HG03135 (cell line): ENCODE data around the gene TNS3.
"Not testable (repeated sequence)": the region's sequence is repeated elsewhere in the genome, so short reads cannot be mapped to it uniquely, and the experiment has no call there.

Source experiments
- ATAC-seq: cut with Tn5 transposase; IDR thresholded peaks from one replicate; pipeline ENCODE4 v1.9.1; 2021; ENCODE audit warnings: mild to moderate bottlenecking, moderate library complexity; ENCODE audit not compliant: unreplicated experiment

TNS3 gene

DNA sequence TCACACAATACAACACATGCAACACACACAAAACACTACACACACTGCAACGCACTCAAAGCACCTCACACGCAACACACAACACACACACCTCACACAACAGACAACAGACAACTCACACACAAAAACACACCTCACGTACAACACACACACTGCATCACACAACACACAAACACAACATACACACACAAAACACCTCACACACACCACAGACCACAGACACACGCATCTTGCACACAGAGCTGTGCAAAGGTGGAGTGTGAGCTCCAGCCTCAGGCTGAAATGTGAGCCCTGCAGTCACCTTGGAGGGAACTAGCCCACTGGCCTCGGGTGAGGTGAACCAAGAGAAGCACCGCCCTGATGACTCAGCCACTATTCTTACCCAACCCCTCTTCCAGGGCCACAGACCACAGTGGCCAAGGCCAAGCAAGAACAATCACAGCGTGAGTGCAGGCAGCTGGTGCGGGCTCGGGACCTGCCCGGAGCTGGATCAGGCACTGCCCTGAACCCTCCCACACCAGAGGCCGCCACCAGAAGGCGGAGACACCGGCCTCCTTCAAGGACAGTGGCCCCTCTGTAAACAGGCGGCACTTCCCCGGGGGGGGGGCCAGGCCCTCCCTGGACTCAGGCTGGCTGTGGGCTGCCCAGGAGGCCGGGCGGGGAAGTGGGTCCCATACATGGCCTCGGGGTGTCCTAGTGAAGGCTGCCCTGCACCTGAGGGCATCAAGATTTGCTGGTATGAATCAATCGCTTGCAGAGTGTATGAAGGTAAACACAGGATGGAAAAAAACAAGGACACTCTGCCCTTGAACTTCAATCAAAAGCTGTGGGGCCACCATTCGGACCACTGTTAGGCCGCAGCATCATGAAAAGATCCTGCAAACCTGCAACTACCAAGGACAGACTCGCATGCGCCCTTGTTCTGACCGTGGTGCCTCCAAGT is 106.7 kb downstream of the TNS3 start:
- peak; percentile 91 for ATAC-seq

DNA sequence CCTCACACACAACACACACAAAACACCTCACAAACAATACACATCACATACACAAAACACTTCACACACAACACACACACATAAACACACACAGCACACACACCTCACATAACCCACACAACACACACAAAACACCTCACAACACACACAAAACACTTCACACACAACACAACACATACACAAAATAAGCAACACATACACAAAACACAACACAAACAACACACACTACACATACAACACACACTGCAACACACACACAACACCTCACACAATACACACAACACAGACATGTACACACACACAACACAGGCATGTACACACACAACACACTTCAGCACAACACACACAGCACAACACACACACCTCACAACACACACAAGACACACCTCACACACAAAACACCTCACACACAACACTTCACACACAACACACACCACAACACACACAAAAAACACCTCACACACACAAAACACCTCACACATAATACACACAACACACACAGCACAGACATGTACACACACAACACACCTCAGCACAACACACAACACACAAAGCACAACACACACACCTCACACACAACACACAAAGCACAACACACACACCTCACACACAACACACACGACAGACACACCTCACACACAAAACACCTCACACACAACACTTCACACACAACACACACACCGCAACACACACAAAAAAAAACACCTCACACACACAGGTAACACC is 107.5 kb downstream of the TNS3 start:
- ATAC-seq, result no peak

DNA sequence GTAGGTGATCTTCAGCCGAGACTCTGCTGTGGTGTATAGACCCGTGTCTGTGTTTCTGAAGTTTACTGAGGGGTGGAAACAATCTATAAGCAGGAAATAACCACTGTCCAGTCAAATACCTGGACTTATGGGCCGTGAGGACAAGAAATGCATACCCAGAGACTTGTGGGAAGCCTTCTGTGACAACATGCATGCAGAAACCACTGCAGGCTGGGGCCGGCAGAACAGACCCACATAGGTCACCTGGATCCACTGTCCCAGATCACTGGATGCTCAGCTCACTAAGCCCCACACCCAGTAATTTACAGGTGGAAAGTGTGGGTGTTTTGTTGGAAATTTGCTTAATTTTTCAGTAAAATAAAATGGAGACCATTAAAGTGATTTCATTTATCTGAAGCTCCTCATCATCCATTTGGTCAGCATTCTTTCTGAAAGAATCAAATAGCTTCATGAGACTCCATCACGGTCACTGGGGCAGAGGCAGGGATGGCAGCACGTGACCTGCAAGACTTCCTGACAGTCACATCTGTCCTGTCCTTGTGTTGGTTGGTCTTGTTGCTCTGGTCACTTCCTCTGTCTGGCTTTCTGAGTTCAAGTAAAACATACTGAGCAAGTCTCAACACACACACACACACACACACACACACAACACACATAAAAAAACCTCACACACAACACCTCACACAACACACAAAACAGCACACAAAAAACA is 108.3 kb downstream of the TNS3 start:
- no peak for ATAC-seq

DNA sequence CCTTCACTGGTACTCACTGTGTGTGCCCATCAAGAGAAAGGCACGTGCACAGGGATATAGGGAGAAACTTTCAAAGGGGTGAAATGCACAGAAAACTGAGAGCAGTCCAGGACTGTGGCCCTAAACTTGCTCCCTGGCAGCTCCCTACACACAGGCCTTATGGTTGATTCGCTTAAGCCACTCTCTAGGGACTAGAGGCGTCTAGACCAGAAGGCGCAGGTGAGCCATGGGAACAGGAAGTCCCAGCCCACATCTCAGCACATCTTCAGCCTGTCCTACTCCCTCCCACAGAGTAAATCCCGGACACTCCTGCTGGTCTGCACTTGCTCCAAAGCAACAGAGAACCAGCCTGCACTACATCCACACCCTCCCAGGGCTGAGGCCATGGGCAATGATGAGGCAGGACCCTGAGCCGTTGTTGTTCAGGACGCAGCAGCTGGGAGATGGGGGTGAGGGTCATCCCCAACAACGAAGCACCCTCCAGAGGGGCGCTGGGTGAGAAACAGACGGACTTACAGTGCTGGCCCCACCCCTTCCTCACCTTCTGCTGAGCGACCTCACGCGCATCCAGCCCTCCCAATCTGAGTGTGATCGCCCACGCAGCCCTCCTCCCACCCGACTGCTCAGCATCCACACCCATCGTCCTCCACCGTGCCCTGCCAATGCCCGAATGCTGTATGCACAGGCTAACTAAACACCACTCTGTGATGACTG is 109.3 kb downstream of the TNS3 start:
- ATAC-seq, result no peak

DNA sequence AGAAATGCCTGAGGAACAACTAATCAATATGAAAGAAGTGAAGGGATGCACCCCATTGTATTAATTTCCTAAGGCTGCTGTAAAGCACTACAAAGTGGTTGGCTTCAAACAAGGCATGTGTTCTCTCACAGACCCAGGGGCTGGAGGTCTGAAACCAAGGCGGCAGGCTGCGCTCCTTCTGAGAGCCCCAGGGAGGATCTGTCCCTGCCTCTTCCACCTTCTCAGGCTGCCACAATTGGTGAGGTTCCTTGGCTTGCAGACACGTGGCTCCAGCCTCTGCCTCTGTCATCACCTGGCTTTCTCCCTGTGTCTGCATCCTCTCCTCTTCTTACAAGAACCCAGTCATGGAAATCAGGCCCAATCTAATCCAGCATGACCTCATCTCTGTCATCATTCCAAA is 110.1 kb downstream of the TNS3 start:
- no peak for ATAC-seq

DNA sequence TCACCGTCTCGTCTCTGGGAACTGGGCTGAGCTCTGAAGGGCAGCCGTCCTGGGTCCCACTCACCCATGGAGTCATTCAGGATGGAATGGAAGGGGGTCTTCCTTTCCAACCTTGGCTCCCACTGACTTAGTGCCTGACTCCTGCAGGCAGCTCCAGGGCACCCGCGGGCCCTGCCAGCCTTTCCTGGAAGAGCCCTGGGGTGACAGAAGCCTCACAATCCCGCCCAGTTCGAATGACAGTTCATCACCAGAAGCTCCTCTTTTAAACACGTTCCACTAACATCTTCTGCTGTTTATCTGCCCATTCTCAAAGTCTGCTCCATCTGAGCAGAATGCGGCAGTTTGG is 110.6 kb downstream of the TNS3 start:
- ATAC-seq, result no peak

DNA sequence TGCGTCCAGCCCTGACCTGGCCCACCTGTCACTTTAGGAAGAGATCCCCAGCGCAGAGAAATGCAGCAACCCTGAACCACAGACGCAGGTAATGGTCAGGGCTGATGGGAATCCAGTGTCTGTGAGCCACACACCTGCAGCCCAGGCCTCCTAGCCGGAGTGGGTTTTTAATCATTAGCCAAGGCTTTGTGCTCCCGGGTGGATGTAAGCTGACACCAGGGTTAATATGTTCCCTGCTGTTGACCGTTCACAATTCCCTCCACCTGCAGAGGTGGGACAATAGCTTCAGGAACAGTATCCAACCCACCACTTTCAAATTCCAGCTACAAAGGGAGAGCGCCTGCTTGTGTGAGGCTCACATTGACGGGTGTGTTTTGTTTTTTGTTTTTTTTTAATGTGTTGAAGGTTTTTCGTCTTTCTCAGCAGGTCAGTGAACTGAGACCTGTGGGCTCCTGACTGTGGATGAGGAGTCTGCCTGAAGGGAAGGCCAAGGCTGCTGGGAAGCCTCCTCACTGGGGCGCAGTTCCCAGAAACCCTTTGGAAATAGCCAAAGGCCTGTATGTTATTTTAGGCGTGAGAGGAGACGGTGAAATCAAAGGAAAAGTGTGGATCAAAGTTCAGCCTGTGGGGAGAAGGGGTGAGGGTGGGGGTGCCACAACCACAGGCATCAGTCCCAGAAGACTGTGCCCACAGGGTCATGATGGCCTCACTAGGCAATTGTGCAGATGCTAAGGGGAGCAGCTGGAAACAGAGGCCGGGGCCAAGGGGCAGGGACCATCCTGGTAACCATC is 111.1 kb downstream of the TNS3 start:
- no peak for ATAC-seq

DNA sequence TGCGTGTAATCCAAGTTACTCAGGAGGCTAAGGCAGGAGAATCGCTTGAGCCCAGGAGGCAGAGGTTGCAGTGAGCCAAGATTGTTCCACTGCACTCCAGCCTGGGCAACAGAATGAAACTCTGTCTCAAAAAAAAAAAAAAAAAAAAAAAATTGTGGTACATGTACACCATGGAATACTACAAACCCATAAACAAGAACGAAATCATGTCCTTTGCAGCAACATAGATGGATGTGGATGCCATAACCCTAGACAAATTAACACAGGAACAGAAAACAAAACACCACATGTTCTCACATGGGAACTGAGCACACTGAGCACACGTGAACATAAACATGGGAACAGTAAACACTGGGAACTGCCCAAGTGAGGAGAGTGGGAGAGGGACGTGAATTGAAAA is 112.1 kb downstream of the TNS3 start:
- ATAC-seq, result not testable (repeated sequence)

DNA sequence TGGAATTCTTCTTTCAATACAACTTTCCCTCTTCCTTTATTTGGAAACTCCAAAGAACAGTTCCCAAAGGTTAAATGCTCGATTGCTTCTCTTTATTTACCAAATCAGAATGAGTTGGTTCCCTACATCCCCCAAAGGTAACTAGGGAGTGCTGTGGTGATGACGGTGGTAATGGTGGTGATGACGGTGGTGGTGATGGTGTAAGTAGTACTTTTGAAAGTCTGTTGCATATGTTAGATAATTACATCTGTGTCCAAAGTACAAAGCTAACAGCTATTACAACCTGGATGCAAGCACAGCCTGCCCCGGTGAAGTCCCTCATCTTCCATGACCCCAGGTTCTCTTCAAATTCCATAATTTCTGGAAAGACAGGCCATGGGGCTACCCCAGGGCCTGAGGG is 115.1 kb downstream of the TNS3 start:
- ATAC-seq, result no peak

DNA sequence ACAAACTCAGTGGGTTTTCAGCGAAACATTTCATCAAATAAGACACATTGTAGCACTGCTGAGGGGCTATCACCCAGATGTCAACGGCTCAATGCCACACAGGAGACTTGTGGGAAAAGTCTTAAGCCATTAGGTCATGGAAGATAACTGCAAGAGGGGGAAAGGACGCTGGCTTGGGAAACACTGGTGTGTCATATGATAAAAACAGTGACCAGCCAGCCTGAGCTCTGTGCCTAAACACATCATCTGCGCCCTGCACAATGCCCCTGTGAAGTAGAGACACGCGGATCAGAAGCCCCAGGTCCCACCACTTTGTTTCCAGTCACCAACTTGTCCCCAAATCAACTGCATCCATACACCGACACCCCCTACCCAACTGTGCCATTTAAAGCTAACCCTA is 116.7 kb downstream of the TNS3 start:
- ATAC-seq, result no peak

DNA sequence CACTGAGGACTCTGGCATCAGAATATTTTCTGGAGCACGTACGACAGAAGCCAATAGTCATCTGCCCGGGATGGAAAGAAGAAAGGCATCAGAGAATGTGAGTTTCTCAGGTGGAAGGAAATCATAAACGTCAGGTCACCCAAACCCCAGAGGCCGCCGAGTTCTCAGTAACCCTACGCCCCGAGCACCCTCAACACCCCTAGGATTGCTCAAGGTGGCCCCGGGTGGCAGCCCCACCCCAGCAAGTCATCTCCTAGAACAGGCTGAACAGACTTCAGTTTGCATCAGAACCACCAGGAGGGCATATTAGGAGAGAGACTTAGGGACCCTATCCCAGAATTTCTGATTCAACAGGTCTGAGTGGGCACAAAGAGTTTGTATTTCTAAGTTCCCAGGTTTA is 117.6 kb downstream of the TNS3 start:
- ATAC-seq, result no peak

DNA sequence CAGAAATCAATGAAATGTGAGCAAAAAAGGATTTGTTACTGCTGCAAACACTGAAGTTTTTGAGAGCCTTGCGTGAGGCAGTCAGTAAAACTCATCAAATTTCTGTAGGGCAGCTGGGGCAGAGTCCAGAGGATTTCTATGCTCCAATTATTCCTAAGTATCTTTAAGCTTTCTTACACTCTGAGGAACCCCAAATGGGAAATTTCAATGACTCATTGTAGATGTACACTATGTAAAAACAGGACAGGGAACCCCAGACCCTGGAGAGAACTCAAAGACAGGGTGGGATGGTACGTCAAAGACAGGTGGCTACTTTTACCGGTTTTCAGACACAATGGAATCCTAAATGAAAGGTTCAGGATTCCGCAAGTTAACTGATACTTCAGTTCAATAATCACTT is 120.2 kb downstream of the TNS3 start:
- no peak for ATAC-seq

DNA sequence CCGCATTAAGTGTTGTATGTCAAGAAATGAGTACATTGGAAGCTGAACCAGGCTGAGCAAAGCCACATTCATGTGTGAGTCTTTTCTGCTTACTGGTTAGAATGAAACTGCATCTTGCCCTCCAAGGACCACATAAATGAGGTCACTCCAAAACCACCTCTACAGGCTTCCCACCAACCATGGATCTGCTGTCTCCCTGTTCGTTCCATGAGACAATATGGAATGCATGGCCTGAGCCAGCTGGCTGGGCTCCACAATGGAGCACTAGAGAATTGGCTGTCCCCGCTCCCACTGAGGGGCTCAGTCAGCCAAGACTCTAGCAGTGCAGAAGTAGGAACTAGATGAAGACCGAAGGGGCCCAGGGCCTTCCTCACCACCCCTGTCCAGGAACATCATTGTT is 120.8 kb downstream of the TNS3 start:
- ATAC-seq, result no peak

DNA sequence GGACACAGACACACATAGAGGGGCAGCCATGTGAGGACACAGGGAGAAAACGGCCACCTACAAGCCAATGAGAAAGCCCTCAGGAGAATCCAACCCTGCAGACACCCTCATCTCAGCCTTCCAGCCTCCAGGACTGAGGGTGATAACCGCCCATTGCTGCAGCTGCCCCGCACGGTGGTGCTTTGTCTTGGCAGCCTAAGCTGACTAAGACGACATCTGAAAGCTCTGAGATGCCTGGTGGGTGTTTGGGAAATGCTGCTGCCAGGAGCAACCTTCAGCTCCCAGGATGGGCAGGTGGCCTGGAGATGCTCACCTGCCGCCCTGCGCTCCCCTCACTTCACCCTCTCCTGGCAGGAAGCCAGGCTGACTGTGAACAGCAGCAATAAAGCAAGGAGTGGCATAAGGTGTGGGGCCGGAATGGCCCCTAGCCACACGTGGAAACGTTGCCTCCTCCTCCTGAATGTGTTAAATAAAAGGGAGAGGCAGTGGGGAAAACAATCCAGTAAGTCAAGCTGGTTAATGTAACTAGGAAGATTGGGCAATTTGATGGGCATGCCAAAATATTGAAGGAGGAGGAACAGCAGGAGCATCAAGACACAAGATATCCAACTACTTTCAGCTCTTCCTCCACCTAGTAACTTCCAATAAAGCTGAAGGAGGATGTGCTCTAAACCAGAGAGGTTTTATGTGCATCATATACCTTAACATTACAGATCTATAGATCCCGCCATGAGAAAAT is 121.5 kb downstream of the TNS3 start:
- ATAC-seq, result no peak

DNA sequence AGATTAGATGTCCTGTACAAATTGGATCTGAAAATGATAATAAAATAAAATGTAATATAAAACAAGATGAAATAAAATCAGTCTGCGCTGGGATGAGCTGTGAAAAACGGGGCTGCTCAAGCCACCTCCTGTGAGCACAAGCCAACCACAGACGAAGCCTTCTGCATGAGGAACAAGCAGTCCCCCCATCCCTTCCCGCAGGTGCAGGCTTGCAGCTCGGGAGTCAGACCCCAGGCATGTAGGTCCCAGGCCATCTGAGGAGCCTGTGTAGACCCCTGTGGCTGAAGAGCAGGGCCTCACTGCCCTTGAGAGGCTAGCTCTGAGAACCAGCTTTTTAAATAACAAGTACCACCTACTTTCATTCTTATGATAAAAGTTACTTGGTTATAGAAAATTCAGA is 123.4 kb downstream of the TNS3 start:
- no peak for ATAC-seq

DNA sequence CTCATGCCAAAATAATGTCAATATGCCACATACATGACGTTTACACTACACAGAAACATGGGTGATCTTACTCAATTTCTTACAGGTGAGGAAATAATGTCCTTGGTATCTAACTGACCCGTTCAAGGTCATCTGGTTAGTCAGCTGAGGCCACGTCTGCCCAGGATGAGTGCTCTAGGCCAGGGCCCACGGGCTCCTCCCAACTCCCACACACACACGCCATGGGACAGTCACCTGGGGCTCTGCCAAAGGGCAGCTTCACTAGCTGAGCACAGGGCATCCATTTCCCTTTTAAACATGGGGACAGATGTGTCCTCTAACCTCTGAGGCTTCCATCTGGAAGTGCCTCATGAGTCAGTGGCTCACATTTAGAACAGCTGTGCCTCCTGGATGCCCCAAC is 123.9 kb downstream of the TNS3 start:
- ATAC-seq, result no peak

DNA sequence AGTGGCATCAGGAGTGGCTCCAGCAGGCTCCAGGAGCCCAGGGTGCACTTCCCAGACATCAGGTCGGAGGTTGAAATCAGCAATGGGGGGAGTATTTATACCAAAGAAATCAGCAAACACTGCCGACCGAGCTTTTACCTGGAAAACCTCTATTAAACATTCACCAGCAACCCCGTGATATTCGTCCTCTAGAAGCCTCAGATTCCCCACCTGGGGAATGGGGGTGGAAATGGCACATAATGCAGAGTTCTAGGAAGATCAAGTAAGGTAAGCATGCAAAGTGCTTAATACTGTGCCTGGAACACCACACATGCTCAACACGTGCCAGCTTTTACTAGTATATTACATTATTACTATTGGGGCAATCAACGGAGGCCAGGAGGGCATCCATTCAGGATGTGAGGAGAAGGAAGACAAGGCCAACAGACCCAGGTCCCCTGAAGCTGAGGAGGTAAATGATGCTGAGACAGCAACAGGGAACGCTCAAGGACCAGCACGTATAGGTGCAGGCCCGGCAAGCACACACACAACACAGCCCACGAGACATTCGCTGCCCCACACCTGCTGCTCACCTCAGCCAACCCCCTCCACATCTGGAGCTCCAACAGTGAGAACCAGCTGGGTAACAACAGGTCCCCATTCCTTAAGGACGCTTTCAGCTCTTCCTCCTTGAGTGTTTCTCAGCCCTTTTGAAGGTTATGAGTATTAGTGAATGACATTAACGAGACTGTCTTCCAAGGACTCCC is 125.5 kb downstream of the TNS3 start:
- no peak for ATAC-seq

DNA sequence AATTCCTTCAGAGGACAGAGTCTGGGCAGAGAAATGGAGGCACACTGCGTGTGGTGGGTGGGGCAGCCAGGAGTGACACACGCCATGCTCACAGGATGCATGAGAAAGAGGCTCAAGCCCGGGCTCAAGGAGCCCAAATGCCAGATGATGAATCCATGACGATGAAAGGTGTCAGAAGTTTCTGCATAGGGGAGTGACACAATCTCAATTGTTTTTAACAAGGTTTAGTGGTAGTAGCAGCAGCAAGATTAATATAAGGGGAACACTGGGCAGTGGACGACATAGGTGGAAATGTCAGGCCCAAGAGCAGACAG is 126.1 kb downstream of the TNS3 start:
- no peak for ATAC-seq
